Skin of body (tissue), 2 donors: ENCODE results near the gene ABCA10. TPM values are rescaled to one million over a fixed set of nuclear protein-coding genes. Genes with fewer than 3 reads are reported as not detected.
A peak's percentile ranks its signal among the peaks of the same experiment; 100 is the strongest.
"Not testable (repeated sequence)": the region's sequence is repeated elsewhere in the genome, so short reads cannot be mapped to it uniquely, and the experiment has no call there.

Source experiments
- DNase-seq: peaks from one replicate; lab custom pipeline; 2025; lab: John Stamatoyannopoulos, UW
- total RNA-seq: library from RNA; depleted of rRNA; stranded (reverse); fragments of >200 nt; gene quantifications from one replicate; pipeline ENCODE4 v1.2.3, GENCODE V29; 2014

The ABCA10 gene, protein sequence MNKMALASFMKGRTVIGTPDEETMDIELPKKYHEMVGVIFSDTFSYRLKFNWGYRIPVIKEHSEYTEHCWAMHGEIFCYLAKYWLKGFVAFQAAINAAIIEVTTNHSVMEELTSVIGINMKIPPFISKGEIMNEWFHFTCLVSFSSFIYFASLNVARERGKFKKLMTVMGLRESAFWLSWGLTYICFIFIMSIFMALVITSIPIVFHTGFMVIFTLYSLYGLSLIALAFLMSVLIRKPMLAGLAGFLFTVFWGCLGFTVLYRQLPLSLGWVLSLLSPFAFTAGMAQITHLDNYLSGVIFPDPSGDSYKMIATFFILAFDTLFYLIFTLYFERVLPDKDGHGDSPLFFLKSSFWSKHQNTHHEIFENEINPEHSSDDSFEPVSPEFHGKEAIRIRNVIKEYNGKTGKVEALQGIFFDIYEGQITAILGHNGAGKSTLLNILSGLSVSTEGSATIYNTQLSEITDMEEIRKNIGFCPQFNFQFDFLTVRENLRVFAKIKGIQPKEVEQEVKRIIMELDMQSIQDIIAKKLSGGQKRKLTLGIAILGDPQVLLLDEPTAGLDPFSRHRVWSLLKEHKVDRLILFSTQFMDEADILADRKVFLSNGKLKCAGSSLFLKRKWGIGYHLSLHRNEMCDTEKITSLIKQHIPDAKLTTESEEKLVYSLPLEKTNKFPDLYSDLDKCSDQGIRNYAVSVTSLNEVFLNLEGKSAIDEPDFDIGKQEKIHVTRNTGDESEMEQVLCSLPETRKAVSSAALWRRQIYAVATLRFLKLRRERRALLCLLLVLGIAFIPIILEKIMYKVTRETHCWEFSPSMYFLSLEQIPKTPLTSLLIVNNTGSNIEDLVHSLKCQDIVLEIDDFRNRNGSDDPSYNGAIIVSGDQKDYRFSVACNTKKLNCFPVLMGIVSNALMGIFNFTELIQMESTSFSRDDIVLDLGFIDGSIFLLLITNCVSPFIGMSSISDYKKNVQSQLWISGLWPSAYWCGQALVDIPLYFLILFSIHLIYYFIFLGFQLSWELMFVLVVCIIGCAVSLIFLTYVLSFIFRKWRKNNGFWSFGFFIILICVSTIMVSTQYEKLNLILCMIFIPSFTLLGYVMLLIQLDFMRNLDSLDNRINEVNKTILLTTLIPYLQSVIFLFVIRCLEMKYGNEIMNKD (N-terminal part only)
- total RNA-seq, result 28.8 TPM

DNA sequence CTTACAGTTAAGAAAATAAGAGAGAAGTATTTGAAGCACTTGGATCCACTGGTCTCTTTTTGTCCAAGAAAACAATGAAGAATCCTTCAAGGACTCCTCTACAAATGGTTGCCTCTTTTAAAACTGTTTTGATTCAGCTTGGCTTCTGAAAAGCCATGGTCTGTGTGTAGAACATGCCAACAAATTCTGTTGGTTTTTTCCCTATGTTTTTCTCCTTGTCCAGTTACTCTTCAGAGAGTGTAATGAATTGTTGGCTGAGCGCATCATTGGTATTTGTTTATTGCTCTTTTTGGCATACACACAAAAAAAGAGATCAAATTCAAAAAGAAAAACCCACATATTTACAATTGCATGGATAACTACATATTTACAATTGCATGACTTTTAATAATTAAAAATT lies at the start of gene ABCA10:
ABCA10 (minus strand) TSS at position 249 of the 400 bp plus-strand sequence. CDS start 3,466 bp downstream, outside the sequence.
- DNase-seq, result peak; percentile 57

DNA sequence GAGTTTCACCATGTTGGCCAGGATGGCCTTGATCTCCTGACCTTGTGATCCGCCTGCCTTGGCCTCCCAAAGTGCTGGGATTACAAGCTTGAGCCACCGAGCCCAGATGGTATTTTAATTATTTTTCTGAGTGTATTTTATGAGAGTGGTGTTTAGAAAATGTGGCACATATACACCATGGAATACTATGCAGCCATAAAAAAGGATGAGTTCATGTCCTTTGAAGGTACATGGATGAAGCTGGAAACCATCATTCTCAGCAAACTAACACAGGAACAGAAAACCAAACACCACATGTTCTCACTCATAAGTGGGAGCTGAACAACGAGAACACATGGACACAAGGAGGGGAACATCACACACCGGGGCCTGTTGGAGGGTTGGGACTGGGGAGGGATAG lies 47.7 kb upstream of the ABCA10 start:
- DNase-seq, result not testable (repeated sequence)

- no peak for DNase-seq
Measured at GRCh38 chr17:69275751-69276150, 47.1 kb upstream of the ABCA10 start.

- DNase-seq, result no peak
Measured at GRCh38 chr17:69271023-69271422, 42.4 kb upstream of the ABCA10 start.

DNA sequence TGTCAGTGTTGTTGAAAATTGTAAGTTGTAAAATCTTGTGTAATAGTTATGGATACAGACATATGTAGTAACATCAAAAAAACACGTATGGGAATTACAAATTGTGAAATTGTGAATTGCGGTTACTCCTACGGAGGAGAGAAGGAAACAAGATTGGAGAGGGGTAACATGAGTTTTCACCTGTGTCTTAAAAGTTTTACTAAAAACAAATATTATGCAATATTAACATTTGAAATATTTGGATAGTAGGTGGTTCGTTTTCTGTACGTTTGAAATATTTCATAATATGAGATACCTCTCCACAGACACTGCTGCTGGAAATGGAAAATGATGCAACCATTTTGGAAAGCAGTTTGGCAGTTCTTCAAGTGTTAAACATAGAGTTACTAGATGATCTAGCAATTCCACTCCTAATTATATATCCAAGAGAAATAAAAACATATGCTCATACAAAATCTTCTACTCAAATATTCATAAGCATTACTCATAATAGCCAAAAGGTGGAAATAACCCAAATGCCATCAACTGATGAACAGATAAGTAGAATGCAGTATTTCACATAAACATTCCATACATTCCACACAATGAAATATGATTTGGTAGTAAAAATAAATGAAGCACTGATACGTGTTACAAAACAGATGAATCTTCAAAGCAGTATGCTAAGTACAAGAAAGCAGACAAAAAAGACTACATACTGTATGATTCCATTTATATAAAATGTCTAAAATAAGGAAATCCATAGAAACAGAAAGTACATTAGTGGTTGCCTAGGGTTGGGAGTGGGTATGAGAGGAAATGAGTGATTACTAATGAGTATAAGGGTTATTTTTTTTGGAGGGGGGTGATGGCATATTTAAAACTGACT lies 40.7 kb upstream of the ABCA10 start:
- DNase-seq, result peak; percentile 25

- no peak for DNase-seq
Measured at GRCh38 chr17:69268543-69269014, 40.0 kb upstream of the ABCA10 start.

- DNase-seq, result no peak
Measured at GRCh38 chr17:69267219-69267618, 38.6 kb upstream of the ABCA10 start.

DNA sequence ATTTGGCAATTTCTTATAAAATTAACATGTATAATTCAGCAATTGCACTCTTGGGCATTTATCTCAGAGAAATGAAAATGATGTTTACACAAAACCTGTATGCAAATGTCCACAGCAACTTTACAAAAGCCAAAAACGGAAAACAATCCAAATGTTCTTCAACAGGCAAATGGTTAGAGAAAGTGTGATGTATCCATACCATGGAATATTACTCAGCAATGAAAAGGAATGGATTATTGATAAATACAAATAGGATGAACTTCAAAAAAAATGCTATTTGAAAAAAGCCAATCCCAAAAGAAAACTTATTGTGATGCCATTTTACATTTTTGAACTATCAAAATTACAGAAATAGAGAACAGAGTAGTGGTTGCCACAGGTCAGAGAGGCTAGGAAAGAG lies 37.2 kb upstream of the ABCA10 start:
- no peak for DNase-seq

- no peak for DNase-seq
Measured at GRCh38 chr17:69254187-69254586, 25.6 kb upstream of the ABCA10 start.

GRCh38 chr17:69250641-69251040 lies 22.0 kb upstream of the ABCA10 start:
- no peak for DNase-seq

DNA sequence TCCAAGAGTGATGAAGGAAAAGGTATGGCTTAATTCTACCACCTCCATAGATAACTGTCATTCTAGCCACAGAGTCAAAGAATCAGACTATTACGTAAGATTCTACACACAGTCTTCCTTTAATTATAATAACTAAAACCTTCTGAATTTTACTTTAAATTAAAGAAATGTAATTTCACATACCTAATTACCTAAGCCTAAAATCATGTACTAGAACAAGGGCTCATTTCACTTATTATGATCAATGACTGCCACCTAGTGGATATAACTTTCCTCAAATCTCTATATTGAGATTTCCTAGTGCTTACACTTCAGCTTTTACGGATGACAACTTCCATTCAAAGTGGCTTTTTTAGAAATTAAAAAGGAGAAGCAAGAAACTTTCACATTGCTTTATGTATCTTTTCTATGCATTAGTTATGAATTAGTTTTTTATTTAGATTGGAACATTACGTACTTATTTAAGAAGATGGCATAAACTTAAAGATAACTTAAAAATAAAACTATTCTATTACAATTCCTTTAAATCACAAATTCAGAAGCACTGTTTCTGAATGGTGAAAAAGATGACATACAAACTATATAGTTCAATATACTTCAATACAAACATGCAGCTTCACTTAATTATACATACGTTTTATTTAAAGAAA lies 18.2 kb upstream of the ABCA10 start:
- DNase-seq, result peak; percentile 20

DNA sequence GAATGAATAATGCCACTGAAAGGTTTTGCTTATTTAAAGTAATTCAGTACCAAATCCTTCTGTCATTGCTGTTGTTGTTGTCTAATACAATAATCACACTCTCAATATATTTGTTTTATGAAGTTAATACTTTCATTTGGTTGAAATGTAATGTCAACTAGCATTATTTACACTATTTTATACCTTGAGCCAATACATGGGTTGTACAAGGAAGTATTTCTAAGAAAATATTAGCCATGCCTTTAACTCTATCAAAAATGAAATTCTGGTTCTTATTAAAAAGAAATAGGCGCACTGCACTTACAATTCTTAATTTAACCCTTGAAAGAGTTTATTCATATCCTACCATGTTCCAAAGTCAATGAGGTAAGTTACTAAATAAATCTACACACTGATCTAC lies 17.6 kb upstream of the ABCA10 start:
- no peak for DNase-seq

GRCh38 chr17:69245617-69246016 lies 17.0 kb upstream of the ABCA10 start:
- DNase-seq, result no peak

- DNase-seq, result no peak
Measured at GRCh38 chr17:69239611-69240600, 11.3 kb upstream of the ABCA10 start.

- no peak for DNase-seq
Measured at GRCh38 chr17:69236946-69237345, 8.3 kb upstream of the ABCA10 start.

DNA sequence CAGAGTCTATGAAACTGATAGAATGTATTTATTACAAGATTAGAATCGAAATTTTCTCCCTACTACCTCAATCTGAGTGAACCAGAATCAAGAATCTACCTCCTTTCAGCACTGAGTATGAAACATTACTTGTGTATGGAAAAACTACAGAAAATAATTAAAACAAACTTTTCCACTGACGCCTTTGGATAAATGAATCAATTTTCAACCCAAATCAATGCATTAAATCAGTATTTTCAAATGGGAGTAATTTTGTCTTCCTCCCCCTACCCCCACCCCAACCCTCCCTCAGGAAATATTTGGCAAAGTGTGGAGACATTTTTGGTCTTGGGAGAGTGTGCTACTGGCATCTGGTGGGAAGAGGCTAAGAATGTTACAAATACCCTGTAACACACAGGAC lies 7.8 kb upstream of the ABCA10 start:
- no peak for DNase-seq

DNA sequence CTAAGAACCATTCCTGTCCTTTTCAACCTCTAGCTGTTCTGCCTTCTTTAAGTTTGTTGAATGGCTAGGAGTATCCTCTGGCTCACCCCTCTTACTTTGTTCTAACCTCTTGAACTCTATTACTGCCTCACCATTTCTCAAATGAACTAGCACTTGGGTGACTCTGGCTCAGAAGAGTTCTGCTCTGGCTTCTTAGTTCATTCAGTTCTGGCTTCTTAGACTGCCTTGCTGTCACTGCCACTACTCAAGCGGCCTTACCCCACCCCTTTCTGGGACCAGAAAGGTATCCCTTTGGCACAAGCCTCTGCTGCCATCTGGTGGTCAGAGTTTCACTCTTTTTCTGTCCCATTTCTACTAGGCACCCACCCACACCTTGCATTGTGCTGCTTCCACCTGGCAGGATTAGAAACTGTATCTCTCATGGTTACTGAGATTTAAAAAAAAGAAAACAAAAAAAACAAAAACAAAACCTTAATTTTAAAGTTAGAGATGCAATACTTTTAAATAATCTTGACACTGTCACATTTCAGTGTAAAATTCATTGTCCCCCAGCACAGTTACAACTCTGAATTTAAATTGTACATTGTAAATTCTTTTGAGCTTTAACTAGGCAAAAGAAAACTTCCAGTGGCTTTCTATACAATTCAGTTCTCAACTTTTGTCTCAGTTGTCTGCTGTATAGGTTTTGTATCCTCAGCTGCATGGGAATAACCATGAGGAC lies 6.9 kb upstream of the ABCA10 start:
- DNase-seq, result peak; percentile 71

DNA sequence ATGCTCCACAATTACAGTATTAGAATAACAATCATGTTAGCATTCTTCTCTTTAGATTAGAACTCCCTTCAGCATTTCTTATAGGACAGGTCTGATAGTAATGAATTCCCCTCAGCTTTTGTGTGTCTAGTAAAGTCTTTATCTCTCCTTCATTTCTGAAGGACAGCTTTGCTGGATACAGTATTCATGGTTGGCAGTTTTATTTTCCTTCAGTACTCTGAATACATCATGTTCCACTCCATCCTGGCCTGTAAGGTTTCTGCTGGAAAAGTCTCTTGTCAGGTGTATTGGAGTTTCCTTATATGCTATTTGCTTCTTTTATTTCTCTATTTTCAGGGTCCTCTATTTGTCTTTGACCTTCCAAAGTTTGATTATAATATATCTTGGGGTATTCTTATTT lies 4.0 kb upstream of the ABCA10 start:
- DNase-seq, result no peak
